Dermis blood vessel endothelial cell (primary cell): ENCODE measurements around the gene PHF1. TPM values are rescaled to one million over a fixed set of nuclear protein-coding genes. Genes with fewer than 3 reads are reported as not detected.
A peak's percentile ranks its signal among the peaks of the same experiment; 100 is the strongest.

ENCODE experiments used
- DNase-seq: peaks from one replicate; pipeline ENCODE4 v3.0.0; 2010
- total RNA-seq: library from RNA; depleted of rRNA; stranded (reverse); fragments of >200 nt; gene quantifications from 2 replicates; pipeline ENCODE4 v1.2.3, GENCODE V29; 2014

PHF1 gene
- total RNA-seq, 1 donor from 2014 or later, result 16.5 TPM

DNA sequence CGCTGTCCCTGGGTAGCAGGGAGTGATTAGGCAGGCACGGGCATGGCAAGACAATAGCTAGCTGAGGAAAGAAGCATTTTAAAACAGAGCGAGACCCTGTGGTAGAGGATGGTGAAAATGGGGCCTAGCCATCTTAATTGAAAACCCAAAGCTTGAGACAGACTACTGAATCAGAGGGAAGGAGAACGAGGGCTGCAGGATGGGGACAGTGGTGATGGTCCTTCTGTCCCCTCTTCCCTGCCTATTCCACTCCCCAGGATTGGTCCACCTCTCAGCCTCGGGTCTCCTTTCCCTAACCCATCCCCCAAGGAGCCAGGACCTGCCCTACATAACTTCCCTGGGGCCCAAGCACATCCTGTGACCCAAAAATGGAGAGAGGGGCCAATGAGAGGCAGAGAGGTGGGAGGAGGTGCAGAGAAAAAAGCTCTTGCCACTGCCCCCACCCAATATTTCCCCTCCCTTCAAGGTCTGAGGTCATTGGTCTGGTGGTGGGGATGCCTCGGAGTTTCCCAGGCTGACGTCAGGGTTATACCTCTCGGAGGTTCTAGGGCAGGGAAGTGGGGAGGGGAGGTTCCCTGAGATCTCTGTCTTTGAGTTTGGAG lies 8.0 kb downstream of the PHF1 start:
- no peak for DNase-seq

- no peak for DNase-seq
Observed at GRCh38 chr6:33419580-33420490, 9.0 kb downstream of the PHF1 start, which contains the start of gene SYNGAP1. SYNGAP1 (plus strand) TSS chr6:33420065; CDS start chr6:33420265, 200 bp downstream.

DNA sequence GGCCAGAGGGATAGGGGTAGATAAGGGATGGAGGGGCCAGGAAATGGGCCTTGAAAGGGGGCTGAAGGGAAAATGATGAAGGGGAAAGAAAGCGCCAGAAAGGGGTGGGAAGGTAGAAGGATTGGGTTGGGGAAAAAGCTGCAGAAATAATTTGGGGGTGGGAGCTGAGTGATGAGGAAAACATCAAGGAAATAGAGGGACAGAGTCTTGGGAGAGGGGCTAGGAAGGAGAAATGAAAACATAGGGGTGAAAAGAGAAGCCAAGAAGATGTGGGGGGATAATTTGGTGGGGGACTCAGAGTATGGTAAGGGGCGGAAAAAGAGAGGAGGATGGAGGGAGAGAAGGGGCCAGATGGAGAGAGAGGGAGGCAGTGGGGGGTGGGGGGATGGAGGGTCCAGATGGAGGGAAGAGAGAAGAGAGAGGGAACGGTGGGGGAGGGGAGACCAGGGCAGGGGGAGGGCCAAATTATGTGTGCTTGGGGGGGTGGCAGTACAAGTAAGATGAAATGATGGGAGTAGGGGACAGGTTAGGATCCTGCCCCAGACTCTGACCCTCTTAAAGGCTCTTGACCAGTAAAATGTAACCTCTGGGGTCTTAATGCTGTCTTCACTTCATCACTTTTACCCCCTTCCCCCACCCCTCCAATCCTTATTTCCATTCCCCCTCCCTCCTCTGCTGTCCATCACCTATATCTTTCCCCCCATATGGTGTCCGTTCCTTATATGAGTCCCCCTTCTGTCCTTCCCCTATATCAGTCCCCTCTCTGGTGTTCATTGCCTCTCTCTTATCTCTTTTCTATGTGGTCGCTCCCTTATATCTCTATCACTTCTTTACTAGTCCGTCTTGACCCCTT lies 9.9 kb downstream of the PHF1 start:
- DNase-seq, result no peak

DNA sequence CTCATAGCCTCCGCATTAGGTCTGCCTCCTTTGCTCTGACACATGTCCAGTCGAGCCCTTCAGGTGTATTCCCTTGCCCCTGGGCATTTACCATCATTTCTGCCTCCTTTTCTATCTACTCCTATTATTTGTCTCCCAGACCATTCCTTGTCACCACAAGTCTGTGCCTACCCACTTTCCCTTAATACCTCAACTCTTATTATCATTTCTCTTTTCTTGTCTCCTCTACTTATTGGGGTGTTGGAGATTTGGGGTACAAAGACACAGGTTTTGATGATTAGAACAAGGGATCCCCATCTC lies 10.5 kb downstream of the PHF1 start:
- DNase-seq, result no peak

- no peak for DNase-seq
Observed at GRCh38 chr6:33423777-33424176, 13.0 kb downstream of the PHF1 start.

GRCh38 chr6:33424855-33425667 lies 14.2 kb downstream of the PHF1 start:
- DNase-seq, result no peak

DNA sequence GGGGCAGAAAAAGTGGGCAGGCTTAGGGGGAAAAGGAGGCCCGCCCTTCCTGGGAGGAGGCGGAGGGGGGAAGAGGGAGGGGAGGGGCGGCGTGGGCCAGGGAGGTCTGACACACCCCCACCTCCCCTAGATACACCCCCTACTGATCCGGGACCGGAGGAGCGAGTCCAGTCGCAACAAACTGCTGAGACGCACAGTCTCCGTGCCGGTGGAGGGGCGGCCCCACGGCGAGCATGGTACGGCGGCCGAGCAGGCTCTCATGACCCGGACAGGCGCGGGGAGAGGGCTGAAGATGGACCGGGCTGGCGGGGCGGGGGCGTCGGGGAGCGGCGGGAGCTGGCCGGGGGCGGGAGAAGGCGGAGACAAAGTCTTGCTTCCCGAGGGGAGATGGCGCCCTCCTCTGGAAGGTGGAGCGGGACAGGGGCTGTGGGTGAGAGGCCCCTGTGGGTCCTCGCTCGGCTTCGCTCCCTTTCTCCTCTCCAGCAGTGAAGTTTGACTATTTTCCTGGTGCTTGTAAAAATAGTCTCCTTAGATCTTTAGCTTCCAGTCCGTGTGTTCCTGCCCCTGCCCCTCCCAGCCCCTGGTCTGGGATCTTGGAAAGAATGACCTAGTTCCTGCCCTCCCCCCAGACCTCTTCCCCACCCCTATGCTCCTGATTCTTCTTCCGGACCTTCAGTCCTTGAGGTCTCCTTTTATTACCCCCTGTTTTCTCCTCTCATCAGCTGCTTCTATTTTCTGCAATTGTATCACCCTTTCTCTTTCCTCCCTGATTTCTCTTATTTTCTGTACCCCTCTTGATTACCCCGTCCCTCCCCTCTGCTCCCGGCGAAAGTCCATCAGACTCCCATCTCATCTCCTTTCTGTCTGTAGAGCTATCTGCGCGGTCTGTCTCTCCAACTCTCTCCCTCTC lies 15.1 kb downstream of the PHF1 start:
- DNase-seq, result peak; percentile 88

DNA sequence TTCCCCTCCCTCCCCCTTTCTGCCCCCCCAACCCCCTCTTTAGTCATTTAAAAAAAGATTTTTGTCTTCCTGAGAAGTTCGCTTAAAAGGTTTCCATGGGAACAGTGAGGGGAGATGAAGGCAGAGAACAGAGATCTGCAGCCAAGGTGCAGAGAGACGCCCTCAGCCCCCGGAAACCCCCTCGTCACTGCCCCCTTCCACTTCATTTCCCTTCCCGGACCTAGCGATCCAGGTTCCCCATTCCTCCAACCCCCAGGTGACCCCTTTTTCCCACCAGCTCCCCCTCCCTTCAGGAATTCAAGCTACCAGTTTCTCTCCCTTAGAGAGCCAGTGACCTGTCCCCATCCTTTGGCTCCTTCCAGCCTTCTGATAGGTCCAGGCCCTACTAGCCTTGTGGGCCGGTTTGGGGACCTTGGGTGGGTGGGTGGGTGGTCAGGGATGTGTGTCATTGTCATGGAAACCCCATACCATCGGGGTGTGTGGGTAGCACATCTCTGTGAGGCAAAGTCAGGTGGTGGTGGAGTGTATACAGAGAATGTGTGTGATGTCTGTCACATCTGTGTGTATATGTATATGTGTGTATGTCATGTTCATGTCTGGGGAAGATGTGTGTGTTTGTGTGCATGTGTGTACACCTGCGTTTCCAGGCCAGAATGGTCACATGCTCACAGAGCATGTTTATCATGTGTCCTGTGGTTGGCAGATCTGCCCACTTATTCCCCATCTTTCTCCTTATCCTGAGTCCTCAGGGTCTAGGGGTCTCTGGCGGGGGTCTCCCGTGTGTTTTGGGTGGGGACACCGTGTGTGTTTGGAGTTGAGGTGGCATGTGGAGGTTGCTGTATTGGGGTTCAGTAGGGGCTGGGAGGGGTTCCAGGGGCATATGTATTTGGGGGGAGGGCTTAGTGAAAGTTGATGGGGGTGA lies 16.0 kb downstream of the PHF1 start:
- peak; percentile 10 for DNase-seq

DNA sequence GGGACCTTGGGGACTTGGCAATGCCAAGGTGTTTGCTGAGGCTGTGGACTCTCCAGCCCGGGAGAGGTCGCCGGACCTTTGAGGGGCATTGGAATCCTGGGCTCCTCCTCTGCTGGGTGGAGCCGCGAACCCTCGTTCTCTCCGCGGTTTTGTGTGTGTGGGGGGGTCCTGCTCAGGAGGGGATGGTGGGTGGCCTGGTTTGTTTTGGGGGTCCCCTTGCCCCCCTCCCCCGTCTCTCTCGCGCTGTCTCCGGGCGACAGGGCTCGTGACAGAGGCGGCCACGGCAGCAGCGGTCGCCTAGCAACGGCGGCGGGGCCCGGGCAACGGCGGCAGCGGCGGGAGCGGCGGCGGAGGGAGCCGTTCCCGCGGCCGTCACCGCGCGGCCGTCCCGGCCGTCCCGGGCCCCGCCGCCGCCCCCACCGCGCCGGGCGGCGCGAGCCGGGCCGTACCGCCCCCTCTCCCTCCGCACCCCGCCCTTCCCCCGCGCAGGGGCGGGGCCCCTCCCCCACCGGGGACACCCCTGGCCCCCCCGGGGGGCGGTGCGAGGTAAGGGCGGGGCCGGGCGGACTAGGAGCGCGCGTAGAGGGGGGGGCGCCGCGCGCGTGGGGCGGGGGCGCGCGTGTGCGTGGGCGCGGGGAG lies 16.9 kb downstream of the PHF1 start:
- DNase-seq, result peak; percentile 31

- peak; percentile 60 for DNase-seq
Observed at GRCh38 chr6:33428224-33428965, 17.6 kb downstream of the PHF1 start.

DNA sequence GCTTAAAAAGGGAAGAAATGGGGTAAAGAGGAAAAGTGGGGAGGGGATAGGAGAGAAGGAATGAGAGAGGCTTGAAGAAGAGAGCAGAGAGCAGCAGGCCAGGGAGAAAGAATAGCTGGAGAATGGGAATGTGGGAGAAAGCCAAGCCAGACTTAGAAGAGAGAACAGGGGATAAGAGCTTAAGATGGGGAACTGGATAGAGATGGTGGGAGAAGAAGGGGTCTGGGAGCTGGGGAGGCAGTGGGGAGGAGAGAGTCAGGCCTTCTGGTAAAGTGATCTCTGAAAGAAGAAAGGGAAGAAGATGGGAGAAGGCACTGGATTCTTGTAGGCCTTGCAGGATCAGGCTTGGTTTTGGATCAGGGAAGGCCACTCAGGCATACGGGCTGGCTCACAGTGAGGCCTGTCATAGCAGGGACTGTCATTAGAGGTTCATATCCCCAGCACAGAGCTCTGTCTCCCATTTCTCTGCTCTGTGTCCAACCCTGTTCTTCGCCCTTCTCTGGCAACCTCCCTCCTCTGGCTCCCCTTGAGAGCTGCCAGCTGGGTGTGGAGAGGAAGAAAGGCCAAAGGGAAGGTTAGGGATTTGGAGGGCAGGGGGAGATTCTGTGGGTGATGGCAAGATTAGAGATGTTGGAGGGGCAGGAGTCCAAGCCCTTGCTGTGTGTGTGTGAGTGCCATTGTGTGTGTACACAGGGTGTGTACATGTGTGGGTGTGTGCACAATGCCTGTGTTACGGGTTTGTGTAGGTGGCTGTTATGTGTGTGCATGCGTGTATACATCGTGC lies 18.3 kb downstream of the PHF1 start:
- DNase-seq, result no peak

- peak; percentile 13 for DNase-seq
Observed at GRCh38 chr6:33429750-33430052, 18.9 kb downstream of the PHF1 start.

DNA sequence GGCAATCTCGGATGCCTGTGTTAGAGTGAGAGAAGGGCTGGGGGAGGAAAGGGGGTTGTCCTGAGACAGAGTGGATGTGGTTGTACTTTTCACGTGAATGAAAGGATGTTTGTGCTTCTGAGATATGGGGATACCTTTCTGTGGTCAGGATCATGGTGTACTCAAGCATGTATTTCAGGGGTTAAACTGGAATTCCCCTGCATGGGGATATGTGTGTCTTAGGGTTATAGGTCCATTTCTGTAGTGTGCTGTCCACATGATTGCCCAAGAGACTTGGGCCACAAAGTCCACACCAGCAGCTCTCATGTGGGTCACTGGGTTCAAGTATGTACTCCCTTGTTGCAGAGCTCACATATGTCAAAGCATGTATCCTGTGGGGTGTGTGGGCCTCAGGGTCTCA lies 19.5 kb downstream of the PHF1 start:
- DNase-seq, result no peak

DNA sequence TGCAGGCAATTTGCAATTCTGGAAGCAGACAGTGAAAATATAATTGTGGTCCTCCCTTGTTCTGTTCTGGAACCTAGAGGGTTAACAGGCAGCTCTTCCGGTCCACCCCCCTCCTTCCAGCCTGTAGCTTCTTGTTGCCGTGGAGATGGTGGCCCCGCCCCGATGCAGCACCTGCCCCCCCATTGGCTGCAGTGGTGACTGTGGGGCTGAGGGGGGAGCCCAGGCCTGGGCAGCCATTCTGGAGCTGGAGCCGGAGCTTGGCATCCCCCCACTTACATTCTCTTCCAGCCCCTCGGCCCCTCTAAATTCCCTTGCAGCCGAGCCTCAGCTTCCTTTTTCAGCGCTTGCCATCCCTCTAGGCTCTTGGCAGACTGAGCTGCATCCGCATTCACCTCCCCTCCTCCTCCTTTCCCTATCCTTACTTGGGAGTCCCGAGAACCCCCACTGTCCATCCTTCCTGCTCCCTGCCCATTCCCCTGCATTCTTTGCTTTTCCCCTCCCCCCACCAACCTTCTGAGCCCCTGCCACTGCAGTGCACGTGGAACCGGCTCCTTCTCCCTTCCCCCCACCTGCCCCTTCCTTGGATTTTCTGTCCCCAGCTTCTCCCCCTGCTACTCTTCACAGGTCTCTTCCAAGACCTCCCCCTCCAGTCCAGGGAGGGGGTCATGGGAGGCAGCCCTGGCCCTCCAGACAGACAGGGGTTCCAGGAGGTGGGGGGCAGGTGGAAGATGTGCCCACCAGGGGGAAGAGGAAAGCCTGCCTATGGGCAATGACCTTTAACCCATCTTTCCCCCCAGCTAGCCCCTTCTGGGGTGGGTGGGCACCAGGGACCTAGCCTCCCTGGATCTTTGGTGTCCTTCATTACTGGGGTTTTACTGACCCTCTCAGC lies 20.4 kb downstream of the PHF1 start:
- peak; percentile 73 for DNase-seq

DNA sequence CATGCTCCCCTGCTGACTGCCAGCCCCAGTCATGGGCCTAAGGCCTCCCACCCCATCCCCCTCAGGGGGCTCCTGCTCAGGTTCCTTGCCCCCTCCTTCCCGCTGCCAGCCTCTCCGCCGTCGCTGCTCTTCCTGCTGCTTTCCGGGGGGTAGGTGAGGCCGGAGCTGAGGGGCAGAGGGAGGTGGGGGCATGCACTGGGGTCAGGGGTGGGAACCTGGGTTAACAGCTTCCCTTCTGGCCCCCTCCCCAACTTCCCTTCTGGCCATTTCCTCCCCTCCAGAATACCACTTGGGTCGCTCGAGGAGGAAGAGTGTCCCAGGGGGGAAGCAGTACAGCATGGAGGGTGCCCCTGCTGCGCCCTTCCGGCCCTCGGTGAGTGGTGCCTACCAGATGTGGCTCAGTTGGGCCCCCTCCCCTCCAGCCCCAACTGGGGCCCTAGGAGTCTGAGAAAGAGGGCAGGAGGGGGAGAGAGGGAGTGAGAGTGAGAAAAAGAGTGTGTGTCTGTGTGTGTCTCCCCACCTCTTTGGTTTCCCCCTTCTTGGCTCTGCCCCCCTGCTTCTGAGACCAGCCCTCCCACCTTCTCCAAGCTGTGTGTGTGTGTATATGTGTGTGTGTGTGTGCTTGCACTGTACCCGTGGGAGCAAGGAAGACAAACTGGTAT lies 21.2 kb downstream of the PHF1 start:
- DNase-seq, result no peak

DNA sequence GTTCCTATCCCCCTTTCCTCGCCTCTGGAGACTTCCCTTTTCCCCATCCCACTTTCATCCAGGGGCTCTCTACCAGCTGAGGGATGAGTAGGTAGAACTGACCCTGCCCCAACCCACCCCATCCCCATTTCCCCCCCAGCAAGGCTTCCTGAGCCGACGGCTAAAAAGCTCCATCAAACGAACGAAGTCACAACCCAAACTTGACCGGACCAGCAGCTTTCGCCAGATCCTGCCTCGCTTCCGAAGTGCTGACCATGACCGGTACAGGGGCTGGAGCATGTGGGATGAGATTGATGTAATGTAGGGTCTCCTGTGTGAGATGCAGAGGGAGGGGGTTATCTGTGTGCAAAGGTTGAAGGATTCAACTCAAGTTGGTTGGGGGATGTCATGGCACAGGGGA lies 21.7 kb downstream of the PHF1 start:
- DNase-seq, result no peak
